NAMALWA (cell line): ENCODE measurements around the gene NUCB1.
"Not testable (repeated sequence)": the region's sequence is repeated elsewhere in the genome, so short reads cannot be mapped to it uniquely, and the experiment has no call there.

Experiments used
- DNase-seq: peaks from one replicate; pipeline ENCODE4 v3.0.0-alpha.2; 2015; ENCODE audit warnings: low spot score

NUCB1 gene

GRCh38 chr19:48899781-48900476 lies at the start of gene NUCB1:
Gene NUCB1 (plus strand): TSS chr19:48900312. CDS start chr19:48900797, 485 bp downstream.
- peak; percentile 98 for DNase-seq

- DNase-seq, result no peak
Measured at GRCh38 chr19:48852292-48852691, 47.8 kb upstream of the NUCB1 start.

DNA sequence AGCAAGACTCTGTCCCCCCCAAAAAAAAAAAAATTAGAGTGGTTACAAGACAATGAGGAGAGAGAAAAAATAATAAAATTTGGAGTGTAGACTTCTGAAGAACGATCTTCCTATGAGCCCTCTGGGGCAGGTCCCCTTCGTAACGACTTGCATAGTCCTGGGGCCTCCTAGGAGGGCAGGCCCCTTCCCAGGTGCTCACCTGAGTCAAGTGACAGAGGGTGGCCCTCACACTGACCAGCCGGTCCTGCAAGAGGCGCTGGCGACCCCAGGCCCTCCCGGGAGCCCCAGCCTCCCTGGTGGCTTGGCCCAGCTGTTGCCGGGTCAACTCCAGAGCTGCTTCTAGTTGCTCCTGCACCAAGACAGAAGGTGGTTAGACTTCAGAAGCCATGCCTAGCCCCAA lies 46.6 kb upstream of the NUCB1 start:
- no peak for DNase-seq

DNA sequence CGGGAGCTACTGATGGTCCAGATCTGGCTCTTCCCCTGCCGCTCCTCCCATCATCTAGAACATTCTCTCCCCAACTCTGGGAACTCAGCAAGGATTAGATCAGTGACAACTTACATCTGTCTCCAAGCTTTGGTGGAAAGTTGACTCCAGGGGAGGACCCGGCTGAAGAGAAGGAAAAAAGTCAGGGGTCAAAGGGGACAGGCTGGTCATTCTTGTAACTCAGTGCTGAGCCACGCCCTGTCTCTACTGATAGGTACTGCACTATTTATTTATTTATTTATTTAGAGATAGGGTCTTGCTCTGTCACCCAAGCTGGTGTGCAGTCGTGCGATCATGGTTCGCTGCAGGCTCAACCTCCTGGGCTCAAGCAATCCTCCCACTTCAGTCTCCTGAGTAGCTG lies 46.0 kb upstream of the NUCB1 start:
- DNase-seq, result no peak

DNA sequence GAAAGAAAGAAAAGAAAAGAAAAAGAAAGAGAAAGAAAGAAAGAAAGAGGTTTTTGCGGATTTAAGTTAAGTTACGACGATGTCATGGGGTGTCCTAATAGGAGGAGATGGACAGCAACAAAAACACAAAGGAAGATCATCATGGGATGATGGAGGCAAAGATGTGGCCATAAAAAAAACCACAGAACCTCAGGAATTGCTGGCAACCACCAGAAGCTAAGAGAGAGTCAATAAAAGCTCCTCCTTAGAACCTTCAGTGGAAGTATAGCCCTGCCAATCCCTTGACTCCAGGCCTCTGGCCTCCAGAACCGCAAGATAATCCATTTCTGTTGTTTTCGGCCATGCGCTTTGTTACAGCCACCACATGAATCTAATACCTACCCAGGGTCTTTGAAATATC lies 43.2 kb upstream of the NUCB1 start:
- no peak for DNase-seq

GRCh38 chr19:48858984-48859710 lies 41.0 kb upstream of the NUCB1 start:
- DNase-seq, result peak; percentile 91

GRCh38 chr19:48859711-48860572 lies 40.2 kb upstream of the NUCB1 start:
- DNase-seq, result peak; percentile 88

GRCh38 chr19:48861313-48861712 lies 38.8 kb upstream of the NUCB1 start:
- DNase-seq, result no peak

DNA sequence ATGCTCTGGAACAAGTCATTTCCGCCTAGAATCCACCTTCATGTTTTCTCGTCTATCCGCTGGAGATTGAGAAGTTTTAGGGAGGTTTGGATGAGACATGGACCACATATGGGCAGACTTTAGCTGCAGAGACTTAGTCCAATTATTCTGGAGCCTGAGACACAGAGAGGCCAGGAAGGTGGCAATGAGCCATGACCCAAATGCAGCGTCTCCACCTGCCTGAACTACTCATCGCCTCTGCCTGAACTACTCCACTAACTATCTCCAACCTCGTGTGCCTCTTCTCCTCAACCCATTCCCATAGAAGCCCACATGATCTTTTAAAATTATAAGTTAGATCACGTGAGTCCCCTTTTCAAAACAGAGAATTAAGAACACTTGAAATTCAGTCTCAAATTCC lies 37.3 kb upstream of the NUCB1 start:
- no peak for DNase-seq

DNA sequence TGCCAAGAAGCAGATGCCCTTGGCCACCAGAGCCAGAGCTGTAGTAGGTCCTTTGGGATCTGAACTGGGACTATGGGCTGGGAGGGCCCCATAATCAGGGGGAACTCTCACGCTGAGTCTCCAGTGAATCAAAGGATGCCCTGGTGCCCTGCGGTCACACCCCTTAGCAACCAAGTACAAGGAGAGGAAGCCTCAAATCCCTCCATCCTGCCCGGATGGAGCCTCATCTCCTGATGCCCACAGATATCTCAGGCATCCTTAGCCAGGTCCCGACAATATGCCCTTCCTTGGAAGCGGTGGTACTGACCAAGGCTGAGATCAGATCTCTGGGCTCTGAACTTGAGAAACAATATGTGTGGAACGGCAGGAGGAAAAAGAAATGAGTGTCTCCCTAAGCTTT lies 33.4 kb upstream of the NUCB1 start:
- no peak for DNase-seq

- DNase-seq, result no peak
Measured at GRCh38 chr19:48867123-48867745, 32.9 kb upstream of the NUCB1 start.

DNA sequence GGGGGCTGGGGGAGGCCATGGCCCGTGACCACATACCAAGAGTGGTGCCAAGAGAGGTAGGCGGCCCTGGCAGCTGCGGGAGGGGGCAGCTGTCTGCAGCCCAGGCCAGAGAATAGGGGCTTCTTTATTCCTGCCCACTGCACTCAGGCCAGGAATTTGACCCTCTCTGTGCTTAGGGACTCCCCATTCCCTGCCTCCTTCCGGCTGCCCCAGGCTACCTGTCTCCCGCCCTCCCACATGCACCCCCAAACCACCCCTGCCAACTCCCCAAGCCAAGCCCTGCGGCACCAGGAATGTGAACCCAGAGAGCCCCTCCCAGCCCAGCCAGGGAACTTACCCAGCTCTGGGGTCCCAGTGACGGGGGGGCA lies 32.4 kb upstream of the NUCB1 start:
- DNase-seq, result no peak

DNA sequence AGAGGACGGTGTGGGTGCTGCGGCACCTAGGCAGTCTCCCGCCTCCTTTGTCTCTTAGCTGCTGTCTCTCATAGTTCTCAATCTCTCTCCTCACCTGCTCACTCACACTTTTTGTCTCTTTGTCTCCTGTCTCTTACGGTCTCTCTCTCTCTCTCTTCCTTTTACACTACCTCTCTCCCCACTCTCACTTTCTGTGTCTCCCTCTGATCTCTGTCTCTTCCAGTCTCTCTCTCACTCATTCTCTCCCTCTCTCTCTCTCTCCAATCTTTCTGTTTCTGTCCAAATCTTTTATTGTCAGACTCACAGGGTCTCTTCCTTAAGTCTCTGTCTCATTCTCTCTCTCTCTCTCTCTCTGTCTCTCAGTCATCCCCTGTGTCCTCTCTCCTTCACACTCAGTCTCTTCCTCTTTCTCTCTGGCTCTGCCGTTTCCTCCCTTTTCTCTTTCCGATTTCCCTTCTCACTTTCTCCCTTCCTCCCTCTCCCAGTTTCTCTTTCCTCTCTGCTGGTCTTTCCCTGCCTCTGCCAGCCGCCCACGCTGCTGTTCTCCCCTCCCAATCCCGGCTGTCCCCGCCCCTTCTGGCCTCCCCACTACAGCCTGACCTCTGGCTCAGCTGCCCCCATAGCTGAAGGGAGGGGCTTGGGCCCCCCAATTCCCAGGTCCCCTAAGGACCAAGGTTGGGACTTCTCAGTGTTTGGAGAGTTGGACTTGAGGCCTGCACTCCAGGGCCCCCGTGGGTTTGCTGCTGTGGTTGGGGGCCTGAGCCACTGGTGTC lies 31.8 kb upstream of the NUCB1 start, which contains the start of gene PLEKHA4:
PLEKHA4 (minus strand) TSS at position 504 of the 773 bp plus-strand sequence. CDS start 997 bp downstream, outside the sequence.
- peak; percentile 21 for DNase-seq

DNA sequence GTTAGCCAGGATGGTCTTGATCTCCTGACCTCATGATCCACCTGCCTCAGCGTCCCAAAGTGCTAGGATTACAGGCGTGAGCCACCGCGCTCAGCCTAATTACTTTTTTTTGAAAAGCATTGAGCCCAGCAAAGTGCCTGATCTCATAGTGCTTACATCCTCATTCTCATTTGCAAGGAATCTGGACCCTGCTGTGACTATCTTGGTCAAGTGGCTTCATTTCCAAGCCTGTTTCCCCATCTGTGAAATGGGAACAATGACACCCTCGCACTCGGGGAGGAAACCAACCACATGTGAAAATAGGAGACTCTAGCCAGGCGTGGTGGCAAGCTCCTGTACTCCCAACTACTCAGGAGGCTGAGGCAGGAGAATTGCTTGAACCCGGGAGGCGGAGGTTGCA lies 30.1 kb upstream of the NUCB1 start:
- no peak for DNase-seq

DNA sequence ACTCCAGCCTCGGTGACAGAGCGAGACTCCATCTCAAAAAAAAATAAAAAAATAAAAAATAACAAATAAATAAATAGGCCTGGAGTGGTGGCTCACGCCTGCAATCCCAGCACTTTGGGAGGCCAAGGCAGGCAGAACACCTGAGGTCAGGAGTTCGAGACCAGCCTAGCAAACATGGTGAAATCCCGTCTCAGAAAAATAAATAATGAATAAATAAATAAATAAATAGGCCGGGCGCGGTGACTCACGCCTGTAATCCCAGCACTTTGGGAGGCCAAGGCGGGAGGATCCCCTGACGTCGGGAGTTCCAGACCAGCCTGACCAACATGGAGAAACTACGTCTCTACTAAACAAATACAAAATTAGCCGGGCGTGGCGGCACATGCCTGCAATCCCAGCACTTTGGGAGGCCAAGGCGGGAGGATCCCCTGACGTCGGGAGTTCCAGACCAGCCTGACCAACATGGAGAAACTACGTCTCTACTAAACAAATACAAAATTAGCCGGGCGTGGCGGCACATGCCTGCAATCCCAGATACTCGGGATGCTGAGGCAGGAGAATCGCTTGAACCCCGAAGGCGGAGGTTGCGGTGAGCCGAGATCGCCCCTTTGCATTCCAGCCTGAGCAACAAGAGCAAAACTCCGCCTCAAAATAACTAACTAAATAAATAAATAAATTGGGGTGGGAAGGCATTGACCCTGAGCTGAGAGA lies 28.5 kb upstream of the NUCB1 start:
- not testable (repeated sequence) for DNase-seq

DNA sequence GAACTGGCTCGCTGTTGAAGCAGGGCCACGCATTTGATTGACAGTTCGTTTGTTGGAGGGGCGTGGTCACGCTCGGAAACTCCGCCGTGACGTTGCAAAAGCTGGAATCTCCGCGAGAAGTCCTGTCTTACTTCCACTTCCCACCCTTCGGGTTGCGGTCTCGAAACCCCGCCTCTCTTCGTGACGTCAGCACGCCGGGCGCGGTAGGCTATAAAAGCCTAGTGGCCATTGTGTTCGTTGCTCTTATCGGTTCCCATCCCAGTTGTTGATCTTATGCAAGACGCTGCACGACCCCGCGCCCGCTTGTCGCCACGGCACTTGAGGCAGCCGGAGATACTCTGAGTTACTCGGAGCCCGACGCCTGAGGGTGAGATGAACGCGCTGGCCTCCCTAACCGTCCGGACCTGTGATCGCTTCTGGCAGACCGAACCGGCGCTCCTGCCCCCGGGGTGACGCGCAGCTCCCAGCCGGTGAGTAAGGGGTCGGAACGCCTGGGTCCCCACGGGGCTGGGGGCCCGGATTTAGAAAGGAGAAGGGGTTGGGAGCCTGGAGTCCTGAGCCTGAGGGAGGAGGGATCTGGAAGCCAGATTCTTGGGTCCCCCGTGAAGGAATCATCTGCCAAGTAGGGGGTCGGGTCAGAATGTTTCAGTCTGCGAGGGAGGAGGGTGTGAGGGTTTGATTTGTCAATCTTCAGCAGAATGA lies 27.8 kb upstream of the NUCB1 start, which contains the start of gene PPP1R15A:
PPP1R15A (plus strand) TSS at position 240 of the 702 bp plus-strand sequence. CDS start 813 bp downstream, outside the sequence.
- peak; percentile 99 for DNase-seq

GRCh38 chr19:48872884-48873475 lies 27.1 kb upstream of the NUCB1 start:
- DNase-seq, result peak; percentile 96

DNA sequence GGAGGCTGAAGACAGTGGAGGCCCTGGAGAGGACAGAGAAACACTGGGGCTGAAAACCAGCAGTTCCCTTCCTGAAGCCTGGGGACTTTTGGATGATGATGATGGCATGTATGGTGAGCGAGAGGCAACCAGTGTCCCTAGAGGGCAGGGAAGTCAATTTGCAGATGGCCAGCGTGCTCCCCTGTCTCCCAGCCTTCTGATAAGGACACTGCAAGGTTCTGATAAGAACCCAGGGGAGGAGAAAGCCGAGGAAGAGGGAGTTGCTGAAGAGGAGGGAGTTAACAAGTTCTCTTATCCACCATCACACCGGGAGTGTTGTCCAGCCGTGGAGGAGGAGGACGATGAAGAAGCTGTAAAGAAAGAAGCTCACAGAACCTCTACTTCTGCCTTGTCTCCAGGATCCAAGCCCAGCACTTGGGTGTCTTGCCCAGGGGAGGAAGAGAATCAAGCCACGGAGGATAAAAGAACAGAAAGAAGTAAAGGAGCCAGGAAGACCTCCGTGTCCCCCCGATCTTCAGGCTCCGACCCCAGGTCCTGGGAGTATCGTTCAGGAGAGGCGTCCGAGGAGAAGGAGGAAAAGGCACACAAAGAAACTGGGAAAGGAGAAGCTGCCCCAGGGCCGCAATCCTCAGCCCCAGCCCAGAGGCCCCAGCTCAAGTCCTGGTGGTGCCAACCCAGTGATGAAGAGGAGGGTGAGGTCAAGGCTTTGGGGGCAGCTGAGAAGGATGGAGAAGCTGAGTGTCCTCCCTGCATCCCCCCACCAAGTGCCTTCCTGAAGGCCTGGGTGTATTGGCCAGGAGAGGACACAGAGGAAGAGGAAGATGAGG lies 26.4 kb upstream of the NUCB1 start:
- no peak for DNase-seq
